ENCODE measurements around the gene CFAP298. TPM values are rescaled to one million over a fixed set of nuclear protein-coding genes. Genes with fewer than 3 reads are reported as not detected.

The CFAP298 gene
- total RNA-seq, 5 donors from 2014 or later (not counting 1 experiment from before 2014, with no cell fraction given): 19.5 to 36.8 (median 32.1) TPM

GRCh38 chr21:32559006-32559610 is 53.1 kb downstream of the CFAP298 start:
- Histone ChIP-seq H3K4me3 (ENCODE audit: control insufficient read depth in 1 of 2, extremely low read depth in 1 of 2, low read length in 1 of 2) (no peak overlapping the region), H3K9me3 (no peaks in the 10 kb centered on the region), H3K4me1 (ENCODE audit: control insufficient read depth in 1 of 2, extremely low read depth in 1 of 2, insufficient read depth in 2 of 2, low read length in 2 of 2) (peaks cover 0 to 5% of the 10 kb centered on the region in 2 experiments), H3K27ac (ENCODE audit: low read length) (no peak overlapping the region), H3K36me3 (ENCODE audit: control insufficient read depth in 2 of 2, extremely low read depth in 1 of 2, insufficient read depth in 1 of 2, low read length in 1 of 2) (no peaks in the 10 kb centered on the region), H3K27me3 (replicated peaks in 1 of 2; ENCODE audit: control insufficient read depth in 2 of 2, extremely low read depth in 1 of 2, insufficient read depth in 2 of 2, low read length in 1 of 2) (no peaks in the 10 kb centered on the region)
- Mint-ChIP-seq H3K4me3 (no peak overlapping the region), H3K36me3 (no peaks in the 10 kb centered on the region), H3K9me3 (no peaks in the 10 kb centered on the region), H3K4me1 (peaks cover 0 to 11% (median 8%) of the 10 kb centered on the region in 3 donors), H3K27ac (no peak overlapping the region), H3K27me3 (no peaks in the 10 kb centered on the region)
- DNase-seq (no peak), ATAC-seq (replicated peaks in 1 of 4) (no peak)
- CTCF ChIA-PET: no interaction called here
- POLR2A ChIA-PET: no interaction called here
- WGBS (ENCODE audit: insufficient coverage): 60% methylated on average over 1 of the region's 6 CpGs

- H3K9me3 ChIP-seq: no peaks in the 10 kb centered on the region
- DNase-seq (no peak), ATAC-seq (replicated peaks in 1 of 4) (no peak)
- Mint-ChIP-seq H3K4me3 (no peak overlapping the region), H3K27me3 (no peaks in the 10 kb centered on the region), H3K27ac (no peak overlapping the region), H3K4me1 (peaks cover 0 to 11% (median 8%) of the 10 kb centered on the region in 3 donors), H3K36me3 (no peaks in the 10 kb centered on the region), H3K9me3 (no peaks in the 10 kb centered on the region)
- no CpG with 5 or more reads among the region's 3 CpGs for WGBS (ENCODE audit: insufficient coverage)
- ChIA-PET POLR2A (no interaction called here), CTCF (no interaction called here)
- H3K4me3 ChIP-seq (ENCODE audit: control insufficient read depth in 1 of 2, extremely low read depth in 1 of 2, low read length in 1 of 2): no peak overlapping the region
- H3K4me1 ChIP-seq (ENCODE audit: control insufficient read depth in 1 of 2, extremely low read depth in 1 of 2, insufficient read depth in 2 of 2, low read length in 2 of 2): peaks cover 0 to 5% of the 10 kb centered on the region in 2 experiments
- H3K27ac ChIP-seq (ENCODE audit: low read length): no peak overlapping the region
- H3K36me3 ChIP-seq (ENCODE audit: control insufficient read depth in 2 of 2, extremely low read depth in 1 of 2, insufficient read depth in 1 of 2, low read length in 1 of 2): no peaks in the 10 kb centered on the region
- no peaks in the 10 kb centered on the region for H3K27me3 ChIP-seq (replicated peaks in 1 of 2; ENCODE audit: control insufficient read depth in 2 of 2, extremely low read depth in 1 of 2, insufficient read depth in 2 of 2, low read length in 1 of 2)
Observed at GRCh38 chr21:32558106-32558505, 54.1 kb downstream of the CFAP298 start.

GRCh38 chr21:32554832-32555638 is 57.1 kb downstream of the CFAP298 start:
- no peaks in the 10 kb centered on the region for H3K36me3 Mint-ChIP-seq
- H3K4me3 Mint-ChIP-seq: no peak overlapping the region
- ATAC-seq (replicated peaks in 1 of 4) (no peak), DNase-seq (no peak)
- no peak overlapping the region for H3K27ac Mint-ChIP-seq
- no peaks in the 10 kb centered on the region for H3K27me3 Mint-ChIP-seq
- ChIA-PET POLR2A (no interaction called here), CTCF (no interaction called here)
- H3K4me3 ChIP-seq (ENCODE audit: control insufficient read depth in 1 of 2, extremely low read depth in 1 of 2, low read length in 1 of 2): no peak overlapping the region
- no peaks in the 10 kb centered on the region for H3K36me3 ChIP-seq (ENCODE audit: control insufficient read depth in 2 of 2, extremely low read depth in 1 of 2, insufficient read depth in 1 of 2, low read length in 1 of 2)
- peaks cover 0 to 2% of the 10 kb centered on the region in 2 experiments for H3K4me1 ChIP-seq (ENCODE audit: control insufficient read depth in 1 of 2, extremely low read depth in 1 of 2, insufficient read depth in 2 of 2, low read length in 2 of 2)
- H3K4me1 Mint-ChIP-seq: peaks cover 0 to 6% (median 0%) of the 10 kb centered on the region in 3 donors
- no peaks in the 10 kb centered on the region for H3K27me3 ChIP-seq (replicated peaks in 1 of 2; ENCODE audit: control insufficient read depth in 2 of 2, extremely low read depth in 1 of 2, insufficient read depth in 2 of 2, low read length in 1 of 2)
- 67% methylated on average over 1 of the region's 4 CpGs for WGBS (ENCODE audit: insufficient coverage)
- no peaks in the 10 kb centered on the region for H3K9me3 ChIP-seq
- no peaks in the 10 kb centered on the region for H3K9me3 Mint-ChIP-seq
- H3K27ac ChIP-seq (ENCODE audit: low read length): no peak overlapping the region

- CTCF ChIA-PET: no interaction called here
- Mint-ChIP-seq H3K36me3 (no peaks in the 10 kb centered on the region), H3K9me3 (no peaks in the 10 kb centered on the region), H3K4me3 (no peak overlapping the region), H3K27me3 (no peaks in the 10 kb centered on the region), H3K4me1 (peaks cover 0 to 2% (median 0%) of the 10 kb centered on the region in 3 donors), H3K27ac (no peak overlapping the region)
- no peak overlapping the region for H3K27ac ChIP-seq (ENCODE audit: low read length)
- no peaks in the 10 kb centered on the region for H3K36me3 ChIP-seq (ENCODE audit: control insufficient read depth in 2 of 2, extremely low read depth in 1 of 2, insufficient read depth in 1 of 2, low read length in 1 of 2)
- no peaks in the 10 kb centered on the region for H3K27me3 ChIP-seq (replicated peaks in 1 of 2; ENCODE audit: control insufficient read depth in 2 of 2, extremely low read depth in 1 of 2, insufficient read depth in 2 of 2, low read length in 1 of 2)
- H3K9me3 ChIP-seq: no peaks in the 10 kb centered on the region
- 87% methylated on average over 3 of the region's 3 CpGs for WGBS (ENCODE audit: insufficient coverage)
- no peak for DNase-seq
- no peak overlapping the region for H3K4me3 ChIP-seq (ENCODE audit: control insufficient read depth in 1 of 2, extremely low read depth in 1 of 2, low read length in 1 of 2)
- POLR2A ChIA-PET: interaction anchor here in 1 of 2 donors (0.7 kb wide), 1 partner anchor 11 kb away, joined by 3 read pairs; no protein-coding TSS in a partner anchor
- H3K4me1 ChIP-seq (ENCODE audit: control insufficient read depth in 1 of 2, extremely low read depth in 1 of 2, insufficient read depth in 2 of 2, low read length in 2 of 2): no peaks in the 10 kb centered on the region
- ATAC-seq (replicated peaks in 1 of 4): no peak
Observed at GRCh38 chr21:32549886-32550285, 62.3 kb downstream of the CFAP298 start.

GRCh38 chr21:32549440-32549839 is 62.7 kb downstream of the CFAP298 start:
- DNase-seq: no peak
- ChIA-PET CTCF (no interaction called here), POLR2A (interaction anchor here in 1 of 2 donors (0.7 kb wide), 1 partner anchor 11 kb away, joined by 3 read pairs; no protein-coding TSS in a partner anchor)
- WGBS (ENCODE audit: insufficient coverage): no CpG with 5 or more reads among the region's 1 CpG
- Histone ChIP-seq H3K4me1 (ENCODE audit: control insufficient read depth in 1 of 2, extremely low read depth in 1 of 2, insufficient read depth in 2 of 2, low read length in 2 of 2) (no peaks in the 10 kb centered on the region), H3K27ac (ENCODE audit: low read length) (no peak overlapping the region), H3K36me3 (ENCODE audit: control insufficient read depth in 2 of 2, extremely low read depth in 1 of 2, insufficient read depth in 1 of 2, low read length in 1 of 2) (no peaks in the 10 kb centered on the region), H3K27me3 (replicated peaks in 1 of 2; ENCODE audit: control insufficient read depth in 2 of 2, extremely low read depth in 1 of 2, insufficient read depth in 2 of 2, low read length in 1 of 2) (no peaks in the 10 kb centered on the region), H3K9me3 (no peaks in the 10 kb centered on the region), H3K4me3 (ENCODE audit: control insufficient read depth in 1 of 2, extremely low read depth in 1 of 2, low read length in 1 of 2) (no peak overlapping the region)
- Mint-ChIP-seq H3K9me3 (no peaks in the 10 kb centered on the region), H3K27ac (no peak overlapping the region), H3K4me3 (no peak overlapping the region), H3K27me3 (no peaks in the 10 kb centered on the region), H3K4me1 (peaks cover 0 to 2% (median 0%) of the 10 kb centered on the region in 3 donors), H3K36me3 (no peaks in the 10 kb centered on the region)
- no peak for ATAC-seq (replicated peaks in 1 of 4)
